ENCODE measurements around the gene PDE4D.

The PDE4D gene

GRCh38 chr5:59665086-59665831, 228.3 kb downstream of the PDE4D start:
- Histone ChIP-seq H3K4me2 (no peak overlapping the region), H3K27ac (no peak overlapping the region), H3K36me3 (no peaks in the 10 kb centered on the region), H3K4me1 (peaks cover 7 to 15% (median 8%) of the 10 kb centered on the region in 10 experiments; a peak in 14 of 20 replicates), H4K20me1 (no peaks in the 10 kb centered on the region), H3K9me3 (replicated peaks in 1 of 11) (no peaks in the 10 kb centered on the region; a peak in 1 of 22 replicates), H3K9ac (no peak overlapping the region), H3K27me3 (no peaks in the 10 kb centered on the region), H3K4me3 (no peak overlapping the region)
- no peak for TF ChIP-seq Cebpa-rat (IDR thresholded peaks at IDR 0.05)

- Histone ChIP-seq H3K4me1 (peaks cover 7 to 20% (median 8%) of the 10 kb centered on the region in 10 experiments; a peak in 14 of 20 replicates), H3K9ac (no peak overlapping the region), H3K9me3 (replicated peaks in 1 of 11) (no peaks in the 10 kb centered on the region), H3K27ac (no peak overlapping the region), H3K4me3 (no peak overlapping the region), H3K36me3 (no peaks in the 10 kb centered on the region), H3K27me3 (no peaks in the 10 kb centered on the region), H4K20me1 (no peaks in the 10 kb centered on the region), H3K4me2 (peak overlapping the region; percentile 10 to 56 (median 42); a peak in 18 of 22 replicates)
- TF ChIP-seq Cebpa-rat (IDR thresholded peaks at IDR 0.05), result no peak
Measured at GRCh38 chr5:59661954-59662615, 231.4 kb downstream of the PDE4D start.

- no peak for TF ChIP-seq Cebpa-rat (IDR thresholded peaks at IDR 0.05)
- peaks cover 7 to 20% (median 8%) of the 10 kb centered on the region in 10 experiments; a peak in 14 of 20 replicates for H3K4me1 ChIP-seq
- H3K27ac ChIP-seq, result no peak overlapping the region
- no peaks in the 10 kb centered on the region for H4K20me1 ChIP-seq
- H3K9me3 ChIP-seq (replicated peaks in 1 of 11), result no peaks in the 10 kb centered on the region
- H3K4me2 ChIP-seq, result peak overlapping the region in 3 of 11 experiments; percentile 42 to 56 (median 42); a peak in 1 of 22 replicates
- no peak overlapping the region for H3K4me3 ChIP-seq
- H3K27me3 ChIP-seq, result no peaks in the 10 kb centered on the region
- no peak overlapping the region for H3K9ac ChIP-seq
- no peaks in the 10 kb centered on the region for H3K36me3 ChIP-seq
Measured at GRCh38 chr5:59661311-59661710, 232.2 kb downstream of the PDE4D start.

GRCh38 chr5:59660737-59661136, 232.8 kb downstream of the PDE4D start:
- Histone ChIP-seq H3K27me3 (no peaks in the 10 kb centered on the region), H3K27ac (no peak overlapping the region), H3K36me3 (no peaks in the 10 kb centered on the region), H3K4me1 (peaks cover 7 to 20% (median 8%) of the 10 kb centered on the region in 10 experiments; a peak in 14 of 20 replicates), H3K9me3 (replicated peaks in 1 of 11) (no peaks in the 10 kb centered on the region), H3K4me2 (no peak overlapping the region), H3K9ac (no peak overlapping the region), H3K4me3 (no peak overlapping the region), H4K20me1 (no peaks in the 10 kb centered on the region)
- no peak for TF ChIP-seq Cebpa-rat (IDR thresholded peaks at IDR 0.05)

- Histone ChIP-seq H3K27ac (no peak overlapping the region), H3K9me3 (replicated peaks in 1 of 11) (no peaks in the 10 kb centered on the region), H3K4me1 (peaks cover 0 to 11% (median under 1%) of the 10 kb centered on the region in 10 experiments; a peak in 8 of 20 replicates), H3K4me3 (no peak overlapping the region), H3K27me3 (no peaks in the 10 kb centered on the region), H4K20me1 (no peaks in the 10 kb centered on the region), H3K9ac (no peak overlapping the region), H3K36me3 (no peaks in the 10 kb centered on the region), H3K4me2 (no peak overlapping the region)
- no peak for TF ChIP-seq Cebpa-rat (IDR thresholded peaks at IDR 0.05)
Measured at GRCh38 chr5:59656351-59657254, 236.9 kb downstream of the PDE4D start.

- Histone ChIP-seq H4K20me1 (no peaks in the 10 kb centered on the region), H3K9me3 (replicated peaks in 1 of 11) (no peaks in the 10 kb centered on the region), H3K36me3 (no peaks in the 10 kb centered on the region), H3K4me3 (no peak overlapping the region), H3K27ac (no peak overlapping the region), H3K27me3 (no peaks in the 10 kb centered on the region), H3K4me1 (peaks cover 0 to 8% (median 0%) of the 10 kb centered on the region in 10 experiments; a peak in 1 of 20 replicates), H3K9ac (no peak overlapping the region), H3K4me2 (no peak overlapping the region)
- no peak for TF ChIP-seq Cebpa-rat (IDR thresholded peaks at IDR 0.05)
Measured at GRCh38 chr5:59655693-59656309, 237.7 kb downstream of the PDE4D start.

- Histone ChIP-seq H3K4me2 (no peak overlapping the region), H3K27ac (no peak overlapping the region), H3K4me3 (no peak overlapping the region), H3K27me3 (no peaks in the 10 kb centered on the region), H3K9me3 (replicated peaks in 1 of 11) (no peaks in the 10 kb centered on the region), H3K9ac (no peak overlapping the region), H3K36me3 (no peaks in the 10 kb centered on the region), H4K20me1 (no peaks in the 10 kb centered on the region), H3K4me1 (no peaks in the 10 kb centered on the region)
- TF ChIP-seq Cebpa-rat (IDR thresholded peaks at IDR 0.05), result no peak
Measured at GRCh38 chr5:59654691-59655090, 238.8 kb downstream of the PDE4D start.

- Histone ChIP-seq H3K36me3 (no peaks in the 10 kb centered on the region), H3K27ac (no peak overlapping the region), H3K9me3 (replicated peaks in 1 of 11) (no peaks in the 10 kb centered on the region), H4K20me1 (no peaks in the 10 kb centered on the region), H3K4me1 (no peaks in the 10 kb centered on the region), H3K9ac (no peak overlapping the region), H3K27me3 (no peaks in the 10 kb centered on the region), H3K4me2 (no peak overlapping the region), H3K4me3 (no peak overlapping the region)
- no peak for TF ChIP-seq Cebpa-rat (IDR thresholded peaks at IDR 0.05)
Measured at GRCh38 chr5:59652449-59652848, 241.1 kb downstream of the PDE4D start.

All from BLaER1 treated with 17β-estradiol and CSF1 and Interleukin-3, amounts not matched to agents 10 nM and 100 nM (cell line).